Loucy (cell line): Measurements from ENCODE around the gene C1QL2.
A peak's percentile ranks its signal among the peaks of the same experiment; 100 is the strongest.

Experiments used
- EZH2phosphoT487 ChIP-seq: fragments of 200-600 bp; IDR thresholded peaks from 2 replicates; pipeline ENCODE4 v1.6.1; 2018; ENCODE audit warnings: antibody characterized with exemption, mild to moderate bottlenecking, moderate library complexity, borderline replicate concordance
- TF ChIP-seq, protein P1 (sequence below): fragments of 200-600 bp; sonication (generic); conservative IDR thresholded peaks from 2 replicates; pipeline ENCODE4 v1.5.1; 2014; ENCODE audit warnings: mild to moderate bottlenecking, antibody characterized with exemption, low read length

DNA sequence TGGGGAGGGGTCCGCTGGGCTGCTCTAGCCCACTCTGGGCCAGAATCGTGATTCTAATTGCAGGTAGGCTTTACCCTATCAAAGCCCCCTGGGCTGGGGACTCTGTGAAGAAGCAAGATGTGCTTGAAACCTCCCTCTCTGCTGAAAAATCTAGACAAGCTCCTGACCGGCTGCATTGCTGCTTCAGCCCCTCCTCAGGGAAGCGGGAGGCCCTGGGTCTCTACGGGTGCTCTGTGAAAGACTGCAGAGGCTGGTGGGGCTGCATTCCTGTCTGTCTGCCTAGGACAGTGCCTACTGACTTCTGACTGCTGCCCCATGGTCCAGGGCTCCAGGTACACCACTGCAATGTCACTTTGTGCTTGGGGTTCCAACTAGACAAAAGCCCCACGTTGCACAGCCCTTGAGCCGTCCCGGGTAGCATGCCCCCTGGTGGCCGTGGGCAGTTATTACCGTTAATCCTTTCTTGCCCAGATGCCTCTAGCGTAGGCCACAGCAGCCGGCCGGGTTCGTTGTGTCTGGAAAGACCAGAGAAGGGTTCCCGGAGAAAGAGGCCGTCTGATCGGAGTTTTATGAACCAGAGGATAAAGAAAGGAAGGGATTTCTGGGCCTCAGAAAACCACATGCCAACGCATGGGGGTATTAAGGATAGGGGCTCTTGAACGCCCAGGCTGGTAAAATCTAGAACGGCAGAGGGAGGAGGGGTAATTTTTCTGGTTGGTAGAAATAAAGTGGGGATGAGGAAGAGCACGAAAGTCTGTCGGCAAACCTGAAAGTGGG lies 15.9 kb upstream of the C1QL2 start:
- TF ChIP-seq, protein P1, sequence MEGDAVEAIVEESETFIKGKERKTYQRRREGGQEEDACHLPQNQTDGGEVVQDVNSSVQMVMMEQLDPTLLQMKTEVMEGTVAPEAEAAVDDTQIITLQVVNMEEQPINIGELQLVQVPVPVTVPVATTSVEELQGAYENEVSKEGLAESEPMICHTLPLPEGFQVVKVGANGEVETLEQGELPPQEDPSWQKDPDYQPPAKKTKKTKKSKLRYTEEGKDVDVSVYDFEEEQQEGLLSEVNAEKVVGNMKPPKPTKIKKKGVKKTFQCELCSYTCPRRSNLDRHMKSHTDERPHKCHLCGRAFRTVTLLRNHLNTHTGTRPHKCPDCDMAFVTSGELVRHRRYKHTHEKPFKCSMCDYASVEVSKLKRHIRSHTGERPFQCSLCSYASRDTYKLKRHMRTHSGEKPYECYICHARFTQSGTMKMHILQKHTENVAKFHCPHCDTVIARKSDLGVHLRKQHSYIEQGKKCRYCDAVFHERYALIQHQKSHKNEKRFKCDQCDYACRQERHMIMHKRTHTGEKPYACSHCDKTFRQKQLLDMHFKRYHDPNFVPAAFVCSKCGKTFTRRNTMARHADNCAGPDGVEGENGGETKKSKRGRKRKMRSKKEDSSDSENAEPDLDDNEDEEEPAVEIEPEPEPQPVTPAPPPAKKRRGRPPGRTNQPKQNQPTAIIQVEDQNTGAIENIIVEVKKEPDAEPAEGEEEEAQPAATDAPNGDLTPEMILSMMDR: peak; percentile 86
- no peak for TF ChIP-seq EZH2phosphoT487
